Measurements from ENCODE around the gene TCEA3. TPM values are rescaled to one million over a fixed set of nuclear protein-coding genes. Genes with fewer than 3 reads are reported as not detected.

TCEA3 gene
- total and polyA plus RNA-seq, 10 of the 15 experiments (the other 5 are each of a cell fraction or from before 2014, with no cell fraction given), result 0.06 to 0.23 (median 0.08) TPM; not detected in 7

DNA sequence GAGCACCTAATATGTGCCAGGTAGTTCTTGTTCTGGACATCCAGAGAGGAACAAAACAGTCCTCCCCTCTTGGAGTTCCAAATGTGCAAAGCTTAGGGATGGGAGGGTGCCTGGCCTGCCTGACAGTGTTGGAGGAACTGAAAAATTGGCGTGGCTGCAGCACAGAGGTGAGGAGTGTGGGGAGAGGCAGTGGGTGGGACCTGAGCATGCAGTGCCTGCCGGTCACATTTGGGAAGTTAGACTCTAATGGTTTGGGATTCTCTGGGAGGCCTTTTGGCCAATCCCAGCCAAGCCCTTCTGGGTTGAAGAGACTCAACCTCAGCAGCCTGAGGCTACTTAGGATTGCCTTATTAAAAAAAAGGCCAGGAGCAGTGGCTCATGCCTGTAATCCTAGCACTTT, 2.3 kb upstream of the TCEA3 start:
- Histone ChIP-seq H3K9me3 (replicated peaks; ENCODE audit: control insufficient read depth, insufficient read depth, low read length) (no peaks in the 10 kb centered on the region), H3K9ac (ENCODE audit: control insufficient read depth, insufficient read depth, low read length) (no peak overlapping the region), H3K4me2 (ENCODE audit: control insufficient read depth, insufficient read depth) (no peak overlapping the region), H4K20me1 (ENCODE audit: control insufficient read depth, insufficient read depth) (no peaks in the 10 kb centered on the region), H3K27ac (ENCODE audit: control insufficient read depth, insufficient read depth) (no peak overlapping the region), H2AFZ (ENCODE audit: control insufficient read depth, low read depth, low read length) (no peak overlapping the region), H3K79me2 (ENCODE audit: control insufficient read depth, insufficient read depth, low read length) (no peaks in the 10 kb centered on the region), H3K36me3 (ENCODE audit: control insufficient read depth in 2 of 2, insufficient read depth in 2 of 2, low read length in 1 of 2) (no peaks in the 10 kb centered on the region), H3K4me3 (no peak overlapping the region), H3K27me3 (replicated peaks in 1 of 2; ENCODE audit: control insufficient read depth in 2 of 2, insufficient read depth in 2 of 2, low read length in 1 of 2) (peaks cover 4 to 6% of the 10 kb centered on the region in 2 experiments; a peak in 3 of 4 replicates), H3K4me1 (ENCODE audit: control insufficient read depth, insufficient read depth, low read length) (no peaks in the 10 kb centered on the region; the same call in 1 of the 2 replicates)
- SMC1A ChIA-PET (ENCODE audit: uncharacterized antibody, unreplicated experiment), result no interaction called here
- in situ Hi-C loops (cut with MboI), result no loop called here
- no peak for ATAC-seq
- WGBS (ENCODE audit: insufficient coverage, insufficient replicate concordance, low lambda C conversion rate, missing lambda C conversion rate), result 50% methylated on average over 2 of the region's 2 CpGs
- no TSS peak for BruUV-seq (replicated peaks)
- intact Hi-C loops (cut with micrococcal nuclease; ENCODE audit: unreplicated experiment), result no loop called here
- RAD21 ChIA-PET (ENCODE audit: unreplicated experiment), result no interaction called here
- POLR2A ChIA-PET, result no interaction called here
- DNase-seq (ENCODE audit: low read depth, low spot score), result no peak
- TF ChIP-seq PAX5 (IDR thresholded peaks at IDR 0.05; ENCODE audit: borderline replicate concordance, low read depth, low read length) (no peak), HDAC2 (IDR thresholded peaks at IDR 0.05) (no peak), RUNX3 (IDR thresholded peaks at IDR 0.05; ENCODE audit: low read length) (no peak), BACH1 (IDR thresholded peaks at IDR 0.05; ENCODE audit: borderline replicate concordance) (no peak), SMC3 (IDR thresholded peaks at IDR 0.05; ENCODE audit: borderline replicate concordance, low read length) (no peak), ASH2L (IDR thresholded peaks at IDR 0.05; ENCODE audit: borderline replicate concordance, low read depth) (no peak), IKZF1 (conservative IDR thresholded peaks at IDR 0.05) (no peak), ZNF207 (IDR thresholded peaks at IDR 0.05; ENCODE audit: borderline replicate concordance) (no peak), CBX5 (IDR thresholded peaks at IDR 0.05; ENCODE audit: low read depth) (no peak), MTA2 (IDR thresholded peaks at IDR 0.05; ENCODE audit: low read depth) (no peak)
- TF ChIP-seq, protein P1, sequence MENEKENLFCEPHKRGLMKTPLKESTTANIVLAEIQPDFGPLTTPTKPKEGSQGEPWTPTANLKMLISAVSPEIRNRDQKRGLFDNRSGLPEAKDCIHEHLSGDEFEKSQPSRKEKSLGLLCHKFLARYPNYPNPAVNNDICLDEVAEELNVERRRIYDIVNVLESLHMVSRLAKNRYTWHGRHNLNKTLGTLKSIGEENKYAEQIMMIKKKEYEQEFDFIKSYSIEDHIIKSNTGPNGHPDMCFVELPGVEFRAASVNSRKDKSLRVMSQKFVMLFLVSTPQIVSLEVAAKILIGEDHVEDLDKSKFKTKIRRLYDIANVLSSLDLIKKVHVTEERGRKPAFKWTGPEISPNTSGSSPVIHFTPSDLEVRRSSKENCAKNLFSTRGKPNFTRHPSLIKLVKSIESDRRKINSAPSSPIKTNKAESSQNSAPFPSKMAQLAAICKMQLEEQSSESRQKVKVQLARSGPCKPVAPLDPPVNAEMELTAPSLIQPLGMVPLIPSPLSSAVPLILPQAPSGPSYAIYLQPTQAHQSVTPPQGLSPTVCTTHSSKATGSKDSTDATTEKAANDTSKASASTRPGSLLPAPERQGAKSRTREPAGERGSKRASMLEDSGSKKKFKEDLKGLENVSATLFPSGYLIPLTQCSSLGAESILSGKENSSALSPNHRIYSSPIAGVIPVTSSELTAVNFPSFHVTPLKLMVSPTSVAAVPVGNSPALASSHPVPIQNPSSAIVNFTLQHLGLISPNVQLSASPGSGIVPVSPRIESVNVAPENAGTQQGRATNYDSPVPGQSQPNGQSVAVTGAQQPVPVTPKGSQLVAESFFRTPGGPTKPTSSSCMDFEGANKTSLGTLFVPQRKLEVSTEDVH (IDR thresholded peaks at IDR 0.05; ENCODE audit: low read depth, partially characterized antibody), result no peak
- TF ChIP-seq, protein P2, sequence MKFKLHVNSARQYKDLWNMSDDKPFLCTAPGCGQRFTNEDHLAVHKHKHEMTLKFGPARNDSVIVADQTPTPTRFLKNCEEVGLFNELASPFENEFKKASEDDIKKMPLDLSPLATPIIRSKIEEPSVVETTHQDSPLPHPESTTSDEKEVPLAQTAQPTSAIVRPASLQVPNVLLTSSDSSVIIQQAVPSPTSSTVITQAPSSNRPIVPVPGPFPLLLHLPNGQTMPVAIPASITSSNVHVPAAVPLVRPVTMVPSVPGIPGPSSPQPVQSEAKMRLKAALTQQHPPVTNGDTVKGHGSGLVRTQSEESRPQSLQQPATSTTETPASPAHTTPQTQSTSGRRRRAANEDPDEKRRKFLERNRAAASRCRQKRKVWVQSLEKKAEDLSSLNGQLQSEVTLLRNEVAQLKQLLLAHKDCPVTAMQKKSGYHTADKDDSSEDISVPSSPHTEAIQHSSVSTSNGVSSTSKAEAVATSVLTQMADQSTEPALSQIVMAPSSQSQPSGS (IDR thresholded peaks at IDR 0.05; ENCODE audit: low read length), result no peak
- TF ChIP-seq, protein P3, sequence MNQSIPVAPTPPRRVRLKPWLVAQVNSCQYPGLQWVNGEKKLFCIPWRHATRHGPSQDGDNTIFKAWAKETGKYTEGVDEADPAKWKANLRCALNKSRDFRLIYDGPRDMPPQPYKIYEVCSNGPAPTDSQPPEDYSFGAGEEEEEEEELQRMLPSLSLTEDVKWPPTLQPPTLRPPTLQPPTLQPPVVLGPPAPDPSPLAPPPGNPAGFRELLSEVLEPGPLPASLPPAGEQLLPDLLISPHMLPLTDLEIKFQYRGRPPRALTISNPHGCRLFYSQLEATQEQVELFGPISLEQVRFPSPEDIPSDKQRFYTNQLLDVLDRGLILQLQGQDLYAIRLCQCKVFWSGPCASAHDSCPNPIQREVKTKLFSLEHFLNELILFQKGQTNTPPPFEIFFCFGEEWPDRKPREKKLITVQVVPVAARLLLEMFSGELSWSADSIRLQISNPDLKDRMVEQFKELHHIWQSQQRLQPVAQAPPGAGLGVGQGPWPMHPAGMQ (IDR thresholded peaks at IDR 0.05; ENCODE audit: borderline replicate concordance), result no peak
- TF ChIP-seq, protein P4, sequence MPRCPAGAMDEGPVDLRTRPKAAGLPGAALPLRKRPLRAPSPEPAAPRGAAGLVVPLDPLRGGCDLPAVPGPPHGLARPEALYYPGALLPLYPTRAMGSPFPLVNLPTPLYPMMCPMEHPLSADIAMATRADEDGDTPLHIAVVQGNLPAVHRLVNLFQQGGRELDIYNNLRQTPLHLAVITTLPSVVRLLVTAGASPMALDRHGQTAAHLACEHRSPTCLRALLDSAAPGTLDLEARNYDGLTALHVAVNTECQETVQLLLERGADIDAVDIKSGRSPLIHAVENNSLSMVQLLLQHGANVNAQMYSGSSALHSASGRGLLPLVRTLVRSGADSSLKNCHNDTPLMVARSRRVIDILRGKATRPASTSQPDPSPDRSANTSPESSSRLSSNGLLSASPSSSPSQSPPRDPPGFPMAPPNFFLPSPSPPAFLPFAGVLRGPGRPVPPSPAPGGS (IDR thresholded peaks at IDR 0.05; ENCODE audit: borderline replicate concordance, insufficient read depth, low read depth, low read length, poor library complexity, severe bottlenecking), result no peak
- no peak for FAIRE-seq
- CTCF ChIA-PET, result no interaction called here
